ENCODE results near the gene BAZ1B.
"Not testable (repeated sequence)": the region's sequence is repeated elsewhere in the genome, so short reads cannot be mapped to it uniquely, and the experiment has no call there.

BAZ1B gene

GRCh38 chr7:73541722-73542121 lies 19.6 kb upstream of the BAZ1B start:
- no peak for DNase-seq

- DNase-seq = no peak
Observed at GRCh38 chr7:73539709-73540108, 17.6 kb upstream of the BAZ1B start.

- DNase-seq = not testable (repeated sequence)
Observed at GRCh38 chr7:73538510-73538909, 16.4 kb upstream of the BAZ1B start.

- DNase-seq = no peak
Observed at GRCh38 chr7:73537051-73537450, 15.0 kb upstream of the BAZ1B start.

- DNase-seq = no peak
Observed at GRCh38 chr7:73536479-73536878, 14.4 kb upstream of the BAZ1B start.

GRCh38 chr7:73535918-73536317 lies 13.8 kb upstream of the BAZ1B start:
- not testable (repeated sequence) for DNase-seq

- no peak for DNase-seq
Observed at GRCh38 chr7:73533742-73534141, 11.6 kb upstream of the BAZ1B start.

GRCh38 chr7:73532224-73532623 lies 10.1 kb upstream of the BAZ1B start:
- DNase-seq = no peak

GRCh38 chr7:73530800-73531199 lies 8.7 kb upstream of the BAZ1B start:
- DNase-seq = no peak

GRCh38 chr7:73526896-73527821 lies 5.1 kb upstream of the BAZ1B start:
- no peak for DNase-seq

- not testable (repeated sequence) for DNase-seq
Observed at GRCh38 chr7:73526158-73526494, 4.0 kb upstream of the BAZ1B start.

GRCh38 chr7:73521636-73522104 lies 423 bp downstream of the BAZ1B start:
- DNase-seq = no peak

- DNase-seq = no peak
Observed at GRCh38 chr7:73520673-73521635, 1.1 kb downstream of the BAZ1B start.

- DNase-seq = no peak
Observed at GRCh38 chr7:73519867-73520672, 2.0 kb downstream of the BAZ1B start.

GRCh38 chr7:73518470-73518869 lies 3.6 kb downstream of the BAZ1B start:
- DNase-seq = no peak

GRCh38 chr7:73517241-73517995 lies 4.7 kb downstream of the BAZ1B start:
- DNase-seq = no peak

GRCh38 chr7:73515178-73515577 lies 6.9 kb downstream of the BAZ1B start:
- DNase-seq = no peak

- no peak for DNase-seq
Observed at GRCh38 chr7:73512018-73512780, 9.9 kb downstream of the BAZ1B start.

- no peak for DNase-seq
Observed at GRCh38 chr7:73509463-73509862, 12.6 kb downstream of the BAZ1B start.

GRCh38 chr7:73507556-73507955 lies 14.5 kb downstream of the BAZ1B start:
- DNase-seq = no peak

- DNase-seq = no peak
Observed at GRCh38 chr7:73504920-73505319, 17.2 kb downstream of the BAZ1B start.
